ENCODE results near the gene NKAIN1.

DNA sequence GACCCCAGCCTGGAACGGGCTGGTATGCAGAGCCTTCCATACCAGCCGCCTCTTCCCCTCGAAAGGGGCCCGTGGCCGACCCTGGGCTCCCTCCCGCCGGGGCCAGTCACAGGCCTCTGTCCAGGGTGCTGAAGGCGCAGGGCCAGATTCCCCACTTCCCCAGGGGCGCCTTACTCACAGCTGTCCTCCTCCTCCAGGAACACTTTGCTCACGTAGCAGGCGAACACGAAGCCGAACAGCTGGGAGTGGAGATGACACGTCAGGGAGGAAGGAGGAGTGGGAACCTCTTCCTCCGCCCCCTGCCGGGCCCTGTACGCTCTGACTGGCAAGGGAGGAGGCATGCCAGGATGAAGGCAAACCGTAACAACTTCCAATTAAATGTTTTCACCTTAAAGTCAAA, 57.3 kb downstream of the NKAIN1 start:
- TF ChIP-seq POLR2AphosphoS5 (IDR thresholded peaks at IDR 0.05): no peak
- TF ChIP-seq, protein P1, sequence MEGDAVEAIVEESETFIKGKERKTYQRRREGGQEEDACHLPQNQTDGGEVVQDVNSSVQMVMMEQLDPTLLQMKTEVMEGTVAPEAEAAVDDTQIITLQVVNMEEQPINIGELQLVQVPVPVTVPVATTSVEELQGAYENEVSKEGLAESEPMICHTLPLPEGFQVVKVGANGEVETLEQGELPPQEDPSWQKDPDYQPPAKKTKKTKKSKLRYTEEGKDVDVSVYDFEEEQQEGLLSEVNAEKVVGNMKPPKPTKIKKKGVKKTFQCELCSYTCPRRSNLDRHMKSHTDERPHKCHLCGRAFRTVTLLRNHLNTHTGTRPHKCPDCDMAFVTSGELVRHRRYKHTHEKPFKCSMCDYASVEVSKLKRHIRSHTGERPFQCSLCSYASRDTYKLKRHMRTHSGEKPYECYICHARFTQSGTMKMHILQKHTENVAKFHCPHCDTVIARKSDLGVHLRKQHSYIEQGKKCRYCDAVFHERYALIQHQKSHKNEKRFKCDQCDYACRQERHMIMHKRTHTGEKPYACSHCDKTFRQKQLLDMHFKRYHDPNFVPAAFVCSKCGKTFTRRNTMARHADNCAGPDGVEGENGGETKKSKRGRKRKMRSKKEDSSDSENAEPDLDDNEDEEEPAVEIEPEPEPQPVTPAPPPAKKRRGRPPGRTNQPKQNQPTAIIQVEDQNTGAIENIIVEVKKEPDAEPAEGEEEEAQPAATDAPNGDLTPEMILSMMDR (IDR thresholded peaks at IDR 0.05; ENCODE audit: poor library complexity, severe bottlenecking): no peak
- no peak for TF ChIP-seq EZH2 (IDR thresholded peaks at IDR 0.05; ENCODE audit: borderline replicate concordance, insufficient read depth, low read length, poor library complexity, severe bottlenecking)

Measured in neural cell (in vitro differentiated cells).